GM12873 (cell line): ENCODE data around the gene TREML4.

Experiments used
- CTCF ChIP-seq: IDR thresholded peaks from 2 replicates; pipeline ENCODE4 v1.5.1; 2012; ENCODE audit warnings: low read depth, mild to moderate bottlenecking, moderate library complexity, low read length, control low read depth; ENCODE audit not compliant: insufficient read depth; ENCODE audit errors: missing control alignments

TREML4 gene

GRCh38 chr6:41278699-41279405 is 50.7 kb downstream of the TREML4 start:
- TF ChIP-seq CTCF, result peak; percentile 76

- TF ChIP-seq CTCF, result no peak
These were observed 52.4 kb downstream of the TREML4 start for GRCh38 chr6:41280381-41281057.

- no peak for TF ChIP-seq CTCF
These were observed 55.5 kb downstream of the TREML4 start for GRCh38 chr6:41283600-41283999.

GRCh38 chr6:41284726-41285125 is 56.6 kb downstream of the TREML4 start:
- no peak for TF ChIP-seq CTCF

GRCh38 chr6:41286544-41287346 is 58.6 kb downstream of the TREML4 start, which contains the start of gene TREM1:
TSS of gene TREM1 (minus strand) at chr6:41286682. CDS start at chr6:41286655, 27 bp downstream.
- no peak for TF ChIP-seq CTCF

GRCh38 chr6:41288030-41288753 is 60.0 kb downstream of the TREML4 start:
- TF ChIP-seq CTCF, result no peak
